ENCODE data around the gene XKR8.

- TF ChIP-seq POLR2A (IDR thresholded peaks at IDR 0.05), result no peak
- no peak for TF ChIP-seq CTCF (IDR thresholded peaks at IDR 0.05)
Observed at GRCh38 chr1:27979859-27980201, 20.1 kb downstream of the XKR8 start.
